K562 (cell line): ENCODE measurements around the gene RTL1. TPM values are rescaled to one million over a fixed set of nuclear protein-coding genes. Genes with fewer than 3 reads are reported as not detected.

ENCODE experiments used
- ATAC-seq: fragments of 200-7000 bp; cut with Tn5 transposase; 3 replicates; pipeline ENCODE4 v1.9.1; 2020; ENCODE audit warnings: moderate library complexity
- BruUV-seq: library from RNA; stranded (reverse); fragments of 400-500 nt; replicated peaks from 2 replicates; lab custom pipeline; 2021; lab: Mats Ljungman, UMichigan
- CTCF ChIA-PET: fragments of 300-600 bp; formaldehyde crosslinking; extraction: SDS; loops from one replicate; lab custom pipeline; 2021; ENCODE audit warnings: low intra/inter-chr PET ratio; lab: Yijun Ruan, JAX
- POLR2A ChIA-PET: fragments of 300-600, 350-650 bp; sonication (Branson Sonifier 250); formaldehyde crosslinking; extraction: SDS; loops from one replicate; lab custom pipeline; 2021; ENCODE audit warnings: antibody characterized with exemption, inconsistent platforms; lab: Yijun Ruan, JAX
- DNase-seq, 4 experiments: peaks; one replicate each; pipeline versions ENCODE4 v3.0.0 to v3.0.0-alpha.2; 2011 to 2018; ENCODE audit warnings: low spot score in 3 of 4, mixed read lengths in 3 of 4; ENCODE audit errors: extremely low read depth in 1 of 4
- FAIRE-seq: peaks from 2 replicates; lab custom pipeline; 2011; peaks lifted over from hg19 to GRCh38; lab: Jason Lieb, UNC
- H2AFZ ChIP-seq: 2 replicates; pipeline ENCODE4 v1.6.0; 2011; ENCODE audit warnings: low read depth, low read length, control low read depth, inconsistent platforms
- H3K27ac ChIP-seq: fragments of 200-600 bp; 3 replicates; pipeline ENCODE4 v1.8.0; 2011; ENCODE audit warnings: low read depth, mild to moderate bottlenecking, control low read depth, inconsistent platforms, low read length, moderate library complexity, mixed read lengths; ENCODE audit errors: extremely low read depth
- H3K27me3 ChIP-seq, 2 experiments: fragments of 300-600 bp in 1 of 2; 2 replicates in 1 of 2; 3 replicates in 1 of 2; pipeline versions ENCODE4 v1.6.0 to v1.8.0; 2011; ENCODE audit warnings: inconsistent platforms in 2 of 2, low read length in 2 of 2, mild to moderate bottlenecking in 1 of 2, mixed read lengths in 1 of 2, moderate library complexity in 1 of 2; ENCODE audit not compliant: control insufficient read depth in 2 of 2, insufficient read depth in 2 of 2
- H3K36me3 ChIP-seq: fragments of 300-600 bp; 3 replicates; pipeline ENCODE4 v1.8.0; 2011; ENCODE audit warnings: mild to moderate bottlenecking, low read length, inconsistent platforms; ENCODE audit not compliant: control insufficient read depth, insufficient read depth
- H3K4me1 ChIP-seq, 2 experiments: fragments of 200-600 bp in 1 of 2; replicated peaks in 1 of 2; 2 replicates in 1 of 2; 3 replicates in 1 of 2; pipeline versions ENCODE4 v1.5.1 to v1.8.0; 2011; ENCODE audit warnings: inconsistent platforms in 2 of 2, low read length in 2 of 2, mild to moderate bottlenecking in 1 of 2, mixed read lengths in 1 of 2, moderate library complexity in 1 of 2; ENCODE audit not compliant: control insufficient read depth in 2 of 2, insufficient read depth in 2 of 2
- H3K4me2 ChIP-seq: 2 replicates; pipeline ENCODE4 v1.6.1; 2011; ENCODE audit warnings: low read length, control low read depth, inconsistent platforms, mixed read lengths; ENCODE audit not compliant: insufficient read depth
- H3K4me3 ChIP-seq: fragments of 200-600 bp; sonication (generic), shearing (Covaris generic); 2 replicates; pipeline ENCODE4 v1.5.1; 2016; ENCODE audit warnings: control low read depth, inconsistent platforms
- H3K79me2 ChIP-seq: fragments of 200-600 bp; 3 replicates; pipeline ENCODE4 v1.8.0; 2011; ENCODE audit warnings: low read length, inconsistent platforms; ENCODE audit not compliant: control insufficient read depth, insufficient read depth
- H3K9ac ChIP-seq, 2 experiments: 2 replicates each; pipeline versions ENCODE4 v1.6.0 to v1.6.1; 2011; ENCODE audit warnings: low read depth in 2 of 2, low read length in 2 of 2, control low read depth in 1 of 2, inconsistent platforms in 1 of 2, mild to moderate bottlenecking in 1 of 2, mixed read lengths in 1 of 2; ENCODE audit not compliant: insufficient read depth in 1 of 2
- H3K9me1 ChIP-seq: one replicate; pipeline ENCODE4 v1.6.0; 2011; ENCODE audit warnings: inconsistent platforms, mild to moderate bottlenecking, low read length, moderate library complexity; ENCODE audit not compliant: control insufficient read depth, insufficient read depth
- H3K9me3 ChIP-seq: replicated peaks from 2 replicates; pipeline ENCODE4 v1.5.1; 2011; ENCODE audit warnings: low read depth, low read length, inconsistent platforms; ENCODE audit not compliant: control insufficient read depth, insufficient read depth
- H4K20me1 ChIP-seq: replicated peaks from 2 replicates; pipeline ENCODE4 v1.6.1; 2011; ENCODE audit warnings: low read length, inconsistent platforms, mixed read lengths; ENCODE audit not compliant: control insufficient read depth, insufficient read depth
- HNRNPUL1 ChIP-seq: fragments of 200-400 bp; formaldehyde crosslinking; IDR thresholded peaks from 2 replicates; pipeline ENCODE4 v1.6.1; 2017; ENCODE audit warnings: low read length
- LCOR ChIP-seq: sonication (generic); formaldehyde crosslinking; IDR thresholded peaks from 2 replicates; pipeline ENCODE4 v1.8.0; 2022; ENCODE audit warnings: mild to moderate bottlenecking, missing genetic modification reagents
- RAD51 ChIP-seq: fragments of 450-650 bp; IDR thresholded peaks from 2 replicates; pipeline ENCODE4 v1.7.1; 2016; ENCODE audit warnings: low read depth, mild to moderate bottlenecking, borderline replicate concordance
- RNF219 ChIP-seq: fragments of 250-450 bp; sonication (Bioruptor Pico); IDR thresholded peaks from 2 replicates; pipeline ENCODE4 v1.5.0; 2022; ENCODE audit warnings: mild to moderate bottlenecking
- SMARCA5 ChIP-seq: fragments of 450-650 bp; IDR thresholded peaks from 2 replicates; pipeline ENCODE4 v1.6.1; 2016
- TSHZ1 ChIP-seq: fragments of 250-450 bp; sonication (Bioruptor Pico); IDR thresholded peaks from 2 replicates; pipeline ENCODE4 v1.4.0; 2020; ENCODE audit warnings: mild to moderate bottlenecking, moderate library complexity
- WHSC1 ChIP-seq: IDR thresholded peaks from one replicate; pipeline ENCODE4 v1.6.1; 2012; ENCODE audit warnings: low read length, control low read depth, inconsistent platforms
- ZKSCAN8 ChIP-seq: fragments of 200-800 bp; sonication (Bioruptor generic); IDR thresholded peaks from 2 replicates; pipeline ENCODE4 v1.6.1; 2016; ENCODE audit warnings: missing genetic modification characterization, missing compliant biosample characterization
- ZNF212 ChIP-seq: fragments of 450-650 bp; formaldehyde crosslinking; IDR thresholded peaks from 2 replicates; pipeline ENCODE4 v1.4.0; 2020; ENCODE audit warnings: mild to moderate bottlenecking
- ZNF280A ChIP-seq: fragments of 450-650 bp; IDR thresholded peaks from 2 replicates; pipeline ENCODE4 v1.6.1; 2018; ENCODE audit warnings: mild to moderate bottlenecking, low read depth; ENCODE audit not compliant: partially characterized antibody
- ZNF354B ChIP-seq: fragments of 250-450 bp; sonication (Bioruptor Pico); IDR thresholded peaks from 2 replicates; pipeline ENCODE4 v1.4.0; 2020
- ZNF561 ChIP-seq: fragments of 450-650 bp; formaldehyde crosslinking; conservative IDR thresholded peaks from 2 replicates; pipeline ENCODE4 v1.4.0; 2020; ENCODE audit warnings: mild to moderate bottlenecking, moderate library complexity
- WGBS: fragments of 100-300 bp; shearing (Covaris generic); methylation state at CpG from one replicate; pipeline ENCODE4 v1.1.6; 2016; ENCODE audit warnings: low coverage, mixed read lengths; ENCODE audit not compliant: insufficient coverage; ENCODE audit errors: missing lambda C conversion rate; 5-methylcytosine and 5-hydroxymethylcytosine counted together
- in situ Hi-C: fragments of 300-500 bp; cut with MboI; formaldehyde crosslinking; loops from 4 replicates; pipeline ENCODE4 v1.15.0; 2018; ENCODE audit warnings: inconsistent platforms, mixed read lengths
- intact Hi-C: fragments of 100-400 bp; cut with micrococcal nuclease; formaldehyde crosslinking; loops from 2 replicates; pipeline ENCODE4 v1.14.2; 2022
- polyA plus RNA-seq, 8 experiments: library from polyadenylated mRNA; depleted of rRNA in 4 of 8; stranded (reverse) in 5 of 8; unstranded in 3 of 8; fragments of >200 nt; fragmentation: Nextera tagmentation in 2 of 8; fragmentation: Illumina TruSeq in 1 of 8; extraction: Ambion mirVana in 2 of 8; extraction: Trizol in 1 of 8; gene quantifications; 2 replicates each; pipeline versions ENCODE4 v1.2.1 to v1.2.3, GENCODE V29; 2011 to 2014; ENCODE audit warnings: inconsistent platforms in 1 of 8, missing spikeins in 1 of 8
- total RNA-seq, 7 experiments: library from RNA; depleted of rRNA in 6 of 7; stranded (reverse); fragments of >200 nt in 6 of 7; fragmentation: Illumina TruSeq in 2 of 7; extraction: Trizol in 2 of 7; gene quantifications; 2 replicates each; pipeline versions ENCODE4 v1.2.1 to v1.2.3, GENCODE V29; 2011 to 2021; ENCODE audit warnings: low replicate concordance in 1 of 7

Gene RTL1
- total and polyA plus RNA-seq, 9 of the 15 experiments (the other 6 are each of a cell fraction or from before 2014, with no cell fraction given), result not detected

GRCh38 chr14:100856056-100856950, 47.2 kb downstream of the RTL1 start:
- no peak for FAIRE-seq
- H3K27me3 ChIP-seq, result no peaks in the 10 kb centered on the region
- in situ Hi-C loops (no loop called here), intact Hi-C loops (no loop called here)
- no TSS peak for BruUV-seq
- H3K9me3 ChIP-seq, result no peaks in the 10 kb centered on the region
- ATAC-seq, result no peak
- no peak for DNase-seq
- H3K4me1 ChIP-seq, result peaks cover 0 to 16% of the 10 kb centered on the region in 2 experiments; a peak in 2 of 5 replicates
- H3K9me1 ChIP-seq, result no peaks in the 10 kb centered on the region
- H3K36me3 ChIP-seq, result no peaks in the 10 kb centered on the region
- ChIA-PET CTCF (no interaction called here), POLR2A (interaction anchor here (0.6 to 0.9 kb wide), 2 partner anchors 8 to 180 kb away, joined by 3 to 4 read pairs; no protein-coding TSS in a partner anchor)
- no peak overlapping the region for H3K4me2 ChIP-seq
- no peaks in the 10 kb centered on the region for H4K20me1 ChIP-seq
- no peak overlapping the region for H2AFZ ChIP-seq
- no peak overlapping the region for H3K4me3 ChIP-seq
- H3K27ac ChIP-seq, result no peak overlapping the region
- 41% methylated on average over 11 of the region's 20 CpGs for WGBS
- H3K79me2 ChIP-seq, result no peaks in the 10 kb centered on the region
- no peak for TF ChIP-seq ZNF561 (CRISPR knock-in tag)
- TF ChIP-seq TSHZ1, result no peak
- TF ChIP-seq ZKSCAN8 (CRISPR knock-in tag), result no peak
- no peak for TF ChIP-seq RNF219
- no peak for TF ChIP-seq LCOR (CRISPR knock-in tag)
- TF ChIP-seq ZNF280A, result no peak
- no peak for TF ChIP-seq ZNF354B (CRISPR knock-in tag)
- no peak for TF ChIP-seq SMARCA5
- TF ChIP-seq WHSC1, result no peak
- no peak for TF ChIP-seq HNRNPUL1
- no peak for TF ChIP-seq ZNF212
- no peak for TF ChIP-seq RAD51
- TF ChIP-seq, all 486 proteins: peak for 0
- H3K9ac ChIP-seq, result no peak overlapping the region
